Measurements from ENCODE around the gene OVCH1.
A peak's percentile ranks its signal among the peaks of the same experiment; 100 is the strongest.
"Not testable (repeated sequence)": the region's sequence is repeated elsewhere in the genome, so short reads cannot be mapped to it uniquely, and the experiment has no call there.

The OVCH1 gene

DNA sequence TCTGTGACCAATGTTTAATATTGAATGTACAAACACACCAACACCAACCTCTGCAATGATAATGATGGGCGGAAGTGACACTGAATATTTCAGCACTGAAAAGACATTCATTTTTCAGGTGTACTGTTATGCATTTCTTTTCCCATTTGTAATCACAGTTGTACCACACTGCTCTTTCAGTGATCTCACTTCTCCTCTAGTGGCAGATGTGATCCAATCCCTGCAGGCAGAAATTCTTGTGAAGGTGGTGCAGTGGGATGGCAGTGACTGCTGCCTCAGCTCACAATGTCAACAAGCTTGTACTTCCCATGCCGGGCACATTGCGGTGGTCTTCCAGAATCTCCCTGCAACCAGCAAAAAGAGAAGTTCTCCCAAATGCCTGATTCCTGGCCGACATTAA is 93.5 kb downstream of the OVCH1 start:
- DNase-seq (ENCODE audit: low read depth): no peak

DNA sequence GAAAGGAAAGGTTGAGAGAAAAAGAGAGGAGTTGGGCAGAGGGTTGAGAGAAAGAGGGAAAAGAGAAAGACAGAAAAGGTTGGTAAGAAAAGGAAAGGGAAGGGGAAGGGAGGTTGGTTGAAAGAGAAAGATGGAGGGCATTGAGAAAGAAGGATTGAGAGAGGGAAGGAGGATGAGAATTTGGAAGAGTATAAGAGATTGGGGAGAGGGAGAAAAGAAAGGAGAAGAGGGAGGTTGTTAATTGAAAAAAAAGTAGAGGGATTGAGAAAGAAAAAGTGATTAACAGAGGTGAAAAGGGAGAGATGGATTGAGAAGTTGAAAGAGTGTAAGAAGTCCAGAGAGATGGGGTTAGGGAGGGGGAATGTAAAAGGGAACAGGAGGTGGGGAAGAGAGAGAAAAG is 95.0 kb downstream of the OVCH1 start:
- DNase-seq (ENCODE audit: low read depth): no peak

DNA sequence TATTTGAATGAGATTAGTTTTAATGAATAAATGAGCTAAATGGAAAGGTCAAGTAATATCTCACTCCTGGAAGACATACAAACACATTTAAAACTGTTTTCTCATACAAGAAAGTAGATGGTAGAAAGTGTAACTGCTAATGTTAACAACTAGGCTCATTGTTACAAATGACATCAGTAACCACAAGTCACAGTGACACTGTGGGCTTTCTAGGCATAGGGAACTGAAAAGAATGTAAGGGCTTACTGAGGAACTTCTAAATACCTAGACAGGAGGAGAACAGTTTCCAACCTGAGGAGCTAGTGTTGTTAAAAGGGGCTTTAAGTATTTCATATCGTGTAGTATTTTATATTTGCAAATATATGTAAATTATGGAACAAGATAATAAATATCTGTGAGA is 99.0 kb downstream of the OVCH1 start:
- no peak for DNase-seq (ENCODE audit: low read depth)

DNA sequence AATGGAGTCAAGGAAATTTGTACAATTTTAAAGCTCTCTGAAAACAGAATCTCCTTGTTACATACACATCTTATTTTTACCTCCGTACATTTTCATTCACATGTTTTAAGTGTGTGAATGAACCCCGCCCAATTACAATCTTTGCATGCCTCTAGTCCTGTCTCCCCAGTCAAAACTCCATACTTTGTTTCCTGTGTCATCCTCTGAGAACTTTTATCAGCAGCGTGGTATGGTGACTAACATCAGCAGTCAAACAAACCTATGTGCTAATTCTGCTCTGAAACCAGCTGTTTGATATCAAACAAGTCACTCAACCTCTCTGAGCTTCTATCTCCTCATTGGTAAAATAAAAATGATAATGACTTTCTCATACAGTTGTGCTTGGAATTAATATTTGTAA is 100.7 kb downstream of the OVCH1 start:
- no peak for DNase-seq (ENCODE audit: low read depth)

DNA sequence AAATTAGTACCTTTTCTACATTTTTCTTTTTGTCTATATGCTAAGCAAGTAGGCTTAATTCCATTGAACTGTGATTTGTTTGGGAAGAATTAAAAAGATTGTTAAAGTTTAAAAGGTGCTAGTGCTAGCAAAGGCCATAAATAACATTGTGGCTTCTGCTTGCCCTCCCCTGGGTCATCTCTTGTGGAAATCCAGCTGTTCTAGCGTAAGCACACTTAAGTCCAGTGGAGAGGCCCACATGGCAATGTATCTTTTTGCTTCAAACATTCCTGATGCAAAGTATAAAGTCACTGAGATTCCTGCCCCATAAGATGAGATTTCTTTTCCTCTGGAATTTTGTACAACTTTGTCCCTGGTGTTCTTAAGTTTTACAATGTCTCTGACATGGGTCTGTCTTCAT is 102.1 kb downstream of the OVCH1 start:
- DNase-seq (ENCODE audit: low read depth): no peak

DNA sequence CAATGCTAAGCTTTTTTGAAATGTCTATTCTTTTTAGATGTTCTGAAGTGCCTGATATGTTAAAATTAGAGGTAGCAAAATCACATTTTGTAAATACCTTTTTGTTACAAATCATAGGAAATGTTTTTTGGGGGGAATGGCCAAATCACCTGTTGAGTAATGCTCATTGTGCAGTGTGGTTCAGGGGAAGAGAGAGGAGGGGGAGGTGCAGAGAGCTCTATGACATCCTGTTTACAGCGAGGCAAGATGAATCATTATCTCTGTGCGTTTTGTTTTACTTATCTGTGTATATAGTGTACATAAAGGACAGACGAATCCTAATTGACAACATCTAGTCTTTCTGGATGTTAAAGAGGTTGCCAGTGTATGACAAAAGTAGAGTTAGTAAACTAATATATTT is 107.1 kb downstream of the OVCH1 start:
- not testable (repeated sequence) for DNase-seq (ENCODE audit: low read depth)

DNA sequence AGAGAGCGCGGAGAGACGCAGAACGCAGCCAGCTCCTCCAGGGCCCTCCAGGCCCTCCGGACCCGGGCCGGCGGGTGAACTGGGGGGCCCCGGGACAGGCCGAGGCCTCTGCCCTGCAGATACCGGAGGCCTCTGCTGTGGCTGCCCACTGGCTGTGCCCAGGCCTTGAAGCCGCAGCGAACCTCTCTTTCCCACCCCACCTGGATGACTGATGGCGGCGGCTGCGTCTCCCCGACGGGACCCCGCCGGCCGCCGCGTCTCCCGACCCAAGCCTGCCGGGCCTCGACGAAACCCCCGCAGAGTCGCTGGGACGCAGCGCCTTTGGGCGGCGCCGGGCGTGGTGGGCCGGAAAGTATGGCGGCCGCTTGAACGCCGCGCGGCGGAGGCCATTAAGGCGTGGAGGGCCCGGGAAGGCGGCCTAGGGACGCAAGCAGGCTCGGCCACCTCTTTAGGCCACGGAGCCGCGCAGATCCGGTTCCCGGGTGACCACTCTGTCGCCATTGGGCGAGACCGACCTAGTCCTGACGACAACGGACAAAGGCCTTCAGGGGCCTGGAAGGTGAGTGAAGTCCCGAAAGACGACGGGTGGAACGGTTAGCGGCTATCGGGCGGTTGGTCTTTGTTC is 108.1 kb downstream of the OVCH1 start:
- DNase-seq (ENCODE audit: low read depth): no peak

DNA sequence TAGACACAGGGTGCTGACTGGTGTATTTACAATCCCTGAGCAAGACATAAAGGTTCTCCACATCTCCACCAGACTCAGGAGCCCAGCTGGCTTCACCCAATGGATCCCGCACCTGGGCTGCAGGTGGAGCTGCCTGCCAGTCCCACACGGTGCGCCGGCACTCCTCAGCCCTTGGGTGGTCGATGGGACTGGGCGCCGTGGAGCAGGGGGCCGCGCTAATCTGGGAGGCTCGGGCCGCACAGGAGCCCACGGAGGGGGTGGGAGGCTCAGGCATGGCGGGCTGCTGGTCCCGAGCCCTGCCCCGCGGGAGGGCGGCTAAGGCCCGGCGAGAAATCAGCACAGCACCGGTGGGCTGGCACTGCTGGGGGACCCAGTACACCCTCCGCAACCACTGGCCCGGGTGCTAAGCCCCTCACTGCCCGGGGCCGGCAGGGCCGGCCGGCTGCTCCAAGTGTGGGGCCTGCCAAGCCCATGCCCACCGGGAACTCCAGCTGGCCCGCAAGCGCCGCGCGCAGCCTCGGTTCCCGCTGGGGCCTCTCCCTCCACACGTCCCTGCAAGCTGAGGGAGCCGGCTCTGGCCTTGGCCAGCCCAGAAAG is 111.3 kb downstream of the OVCH1 start:
- DNase-seq (ENCODE audit: low read depth): not testable (repeated sequence)

DNA sequence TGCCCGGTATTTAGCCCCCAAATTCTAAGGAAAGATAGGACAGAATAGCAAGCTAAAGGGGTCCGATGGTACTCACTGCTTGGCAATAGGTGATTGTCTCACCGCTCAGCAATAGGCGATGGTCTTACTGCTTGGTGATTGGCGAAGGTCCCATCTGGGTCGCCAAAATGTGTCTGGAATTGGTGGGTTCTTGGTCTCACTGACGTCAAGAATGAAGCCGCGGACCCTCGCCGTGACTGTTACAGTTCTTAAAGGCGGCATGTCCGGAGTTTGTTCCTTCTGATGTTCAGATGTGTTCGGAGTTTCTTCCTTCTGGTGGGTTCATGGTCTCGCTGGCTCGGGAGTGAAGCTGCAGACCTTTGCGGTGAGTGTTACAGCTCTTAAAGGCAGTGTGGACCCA is 112.3 kb downstream of the OVCH1 start:
- not testable (repeated sequence) for DNase-seq (ENCODE audit: low read depth)

DNA sequence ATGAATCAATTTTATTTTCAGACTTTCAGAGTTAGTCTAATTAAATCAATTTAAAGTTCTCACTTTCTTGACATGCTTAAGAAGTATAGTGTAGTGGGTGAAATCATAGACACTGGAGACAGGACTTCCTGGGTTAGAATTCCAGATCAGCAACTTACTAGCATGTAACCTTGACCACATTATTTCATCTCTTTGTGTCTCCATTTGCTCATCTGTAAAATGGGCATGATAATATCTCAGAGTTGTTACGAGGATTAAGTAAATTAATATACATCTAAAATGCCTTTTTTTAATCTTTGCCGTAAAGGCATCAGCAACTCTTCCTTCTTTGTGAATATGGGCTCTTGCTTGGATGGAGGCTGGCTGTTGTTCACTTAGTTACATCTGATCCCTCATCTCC is 115.2 kb downstream of the OVCH1 start:
- DNase-seq (ENCODE audit: low read depth): no peak

DNA sequence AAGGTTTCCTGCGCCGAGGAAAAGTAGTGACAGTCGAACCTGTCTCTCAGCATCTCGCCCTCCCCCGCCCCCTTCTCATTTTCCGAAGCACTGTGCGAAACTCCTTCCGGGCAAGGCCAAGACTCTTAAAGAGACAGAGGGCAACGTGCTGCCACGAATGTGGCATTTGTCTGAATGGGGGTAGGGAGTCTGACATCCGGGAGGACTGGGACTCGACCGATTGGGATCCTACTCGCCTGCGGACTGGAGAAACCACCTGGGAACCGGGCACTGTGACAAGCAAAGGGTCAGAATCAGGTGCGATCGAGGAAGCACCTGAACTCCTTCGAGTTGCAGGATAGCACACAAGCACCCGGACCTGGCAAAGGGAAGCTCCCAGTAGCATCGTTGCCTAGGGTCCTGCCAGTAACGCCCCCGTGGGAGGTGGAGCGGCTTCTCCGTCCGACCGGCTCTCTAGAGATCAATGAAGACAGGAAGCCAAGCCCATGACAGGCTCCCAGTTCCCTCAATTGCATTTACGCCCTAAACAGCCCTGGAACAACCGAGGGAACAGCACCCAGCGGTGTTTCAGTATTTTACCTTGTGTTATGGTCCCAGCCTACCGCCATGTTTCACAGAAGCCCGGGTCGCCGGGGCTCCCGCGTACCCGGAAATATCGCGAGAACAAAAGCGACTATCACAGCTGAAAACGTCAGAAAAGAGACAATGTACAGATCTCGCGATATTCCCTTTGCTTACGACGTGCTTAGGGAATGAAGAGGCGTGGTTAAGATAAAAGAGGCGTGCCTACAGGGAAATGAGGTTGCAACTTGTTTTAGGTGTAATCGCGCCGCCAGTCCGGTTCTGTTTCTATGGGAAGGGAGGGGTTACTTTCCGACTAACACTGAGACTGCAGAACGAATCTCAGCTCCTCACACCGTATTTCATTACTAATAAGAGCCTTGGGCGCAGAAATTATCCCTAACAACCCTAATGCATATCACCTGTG is 116.7 kb downstream of the OVCH1 start, which contains the start of gene ERGIC2:
Gene ERGIC2, minus strand, starts transcription at position 637 of the 988 bp plus-strand sequence. CDS start 9,539 bp downstream, outside the sequence.
- DNase-seq (ENCODE audit: low read depth): peak; percentile 85
